ENCODE results near the gene SELPLG.
"Not testable (repeated sequence)": the region's sequence is repeated elsewhere in the genome, so short reads cannot be mapped to it uniquely, and the experiment has no call there.

The SELPLG gene

GRCh38 chr12:108638997-108639822 lies 5.5 kb upstream of the SELPLG start:
- DNase-seq (ENCODE audit: low read depth, low spot score): no peak

GRCh38 chr12:108638141-108638827 lies 4.6 kb upstream of the SELPLG start:
- no peak for DNase-seq (ENCODE audit: low read depth, low spot score)

- DNase-seq (ENCODE audit: low read depth, low spot score): no peak
Observed at GRCh38 chr12:108637222-108637971, 3.7 kb upstream of the SELPLG start.

GRCh38 chr12:108635997-108636808 lies 2.5 kb upstream of the SELPLG start:
- DNase-seq (ENCODE audit: low read depth, low spot score): no peak

GRCh38 chr12:108635201-108635996 lies 1.7 kb upstream of the SELPLG start:
- no peak for DNase-seq (ENCODE audit: low read depth, low spot score)

- no peak for DNase-seq (ENCODE audit: low read depth, low spot score)
Observed at GRCh38 chr12:108634341-108634751, 652 bp upstream of the SELPLG start.

GRCh38 chr12:108633081-108633533 lies 587 bp downstream of the SELPLG start:
- DNase-seq (ENCODE audit: low read depth, low spot score): no peak

- DNase-seq (ENCODE audit: low read depth, low spot score): not testable (repeated sequence)
Observed at GRCh38 chr12:108631261-108631660, 2.4 kb downstream of the SELPLG start.

GRCh38 chr12:108630481-108631207 lies 3.0 kb downstream of the SELPLG start:
- no peak for DNase-seq (ENCODE audit: low read depth, low spot score)

- no peak for DNase-seq (ENCODE audit: low read depth, low spot score)
Observed at GRCh38 chr12:108629824-108630476, 3.7 kb downstream of the SELPLG start.

GRCh38 chr12:108629151-108629550 lies 4.5 kb downstream of the SELPLG start:
- DNase-seq (ENCODE audit: low read depth, low spot score): no peak

GRCh38 chr12:108627134-108627920 lies 6.4 kb downstream of the SELPLG start:
- no peak for DNase-seq (ENCODE audit: low read depth, low spot score)

- DNase-seq (ENCODE audit: low read depth, low spot score): no peak
Observed at GRCh38 chr12:108625228-108625627, 8.5 kb downstream of the SELPLG start.

- DNase-seq (ENCODE audit: low read depth, low spot score): no peak
Observed at GRCh38 chr12:108623577-108623976, 10.1 kb downstream of the SELPLG start.

- DNase-seq (ENCODE audit: low read depth, low spot score): no peak
Observed at GRCh38 chr12:108622921-108623514, 10.7 kb downstream of the SELPLG start.

- no peak for DNase-seq (ENCODE audit: low read depth, low spot score)
Observed at GRCh38 chr12:108622421-108622820, 11.3 kb downstream of the SELPLG start.

GRCh38 chr12:108621161-108621560 lies 12.5 kb downstream of the SELPLG start:
- DNase-seq (ENCODE audit: low read depth, low spot score): no peak

GRCh38 chr12:108620236-108620879 lies 13.3 kb downstream of the SELPLG start:
- DNase-seq (ENCODE audit: low read depth, low spot score): no peak
